Stimulated activated CD4-positive, alpha-beta T cell treated with anti-CD3 and anti-CD28 coated beads, TNF-alpha, amount 100 ng/mL, for 48 hours (primary cell): ENCODE measurements around the gene LSM14A.
"Not testable (repeated sequence)": the region's sequence is repeated elsewhere in the genome, so short reads cannot be mapped to it uniquely, and the experiment has no call there.

Source experiments
- DNase-seq, 3 donors: peaks; one replicate each; pipeline ENCODE4 v3.0.0-alpha.2; 2020; ENCODE audit warnings: low read depth in 3 of 3

Gene LSM14A

DNA sequence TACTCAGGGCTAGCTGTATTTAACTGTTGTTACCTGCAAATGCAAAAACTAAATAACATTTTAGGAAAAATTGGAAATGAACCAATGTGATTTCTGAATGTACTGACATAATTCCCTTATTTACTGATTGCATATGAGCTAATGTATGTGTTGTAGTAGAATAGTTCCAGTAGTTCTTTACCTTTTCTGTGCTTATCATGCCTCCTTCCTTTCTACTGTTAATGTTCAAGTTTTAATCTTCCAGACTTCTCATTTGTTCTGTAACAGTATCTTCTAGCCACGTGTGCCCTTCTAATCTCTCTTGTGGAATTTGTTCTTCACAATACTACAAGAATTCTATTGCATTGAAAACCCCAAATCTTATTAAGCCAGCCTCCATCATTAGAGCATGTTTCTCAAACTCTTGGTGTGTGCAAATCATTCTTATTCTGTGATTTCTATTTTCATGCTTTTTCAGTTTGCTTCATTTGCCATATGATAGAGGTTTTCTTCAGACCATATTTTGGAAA, 17.7 kb downstream of the LSM14A start:
- no peak for DNase-seq

DNA sequence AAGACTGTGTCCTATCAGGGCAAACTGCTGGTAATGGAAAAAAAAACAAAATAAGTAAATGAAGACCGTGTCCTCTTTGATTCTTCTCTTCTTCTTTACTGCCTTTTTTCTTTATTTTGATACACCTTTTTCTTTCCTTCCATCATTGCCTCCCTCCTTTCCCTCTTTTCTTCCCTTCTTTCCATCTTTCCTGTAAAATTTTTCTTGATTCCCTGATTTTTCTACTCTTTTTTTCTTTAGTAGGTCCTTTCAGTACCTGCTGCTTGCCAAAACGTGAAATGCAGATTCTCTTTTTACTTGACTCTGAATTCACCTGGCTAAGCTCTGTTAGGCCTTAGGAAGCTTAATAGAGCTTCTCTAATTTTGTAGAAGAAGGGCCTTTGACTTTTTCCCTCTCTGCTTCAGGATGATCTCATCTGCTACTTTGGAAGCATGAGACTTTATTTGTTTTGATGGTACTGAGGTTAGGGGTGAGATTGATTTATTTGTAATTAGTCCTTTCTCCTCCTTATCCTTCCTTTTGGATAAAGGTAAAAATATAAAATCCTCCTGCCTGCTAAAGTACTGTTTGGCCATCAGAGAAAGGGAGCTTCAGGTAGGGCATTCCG, 19.2 kb downstream of the LSM14A start:
- no peak for DNase-seq

DNA sequence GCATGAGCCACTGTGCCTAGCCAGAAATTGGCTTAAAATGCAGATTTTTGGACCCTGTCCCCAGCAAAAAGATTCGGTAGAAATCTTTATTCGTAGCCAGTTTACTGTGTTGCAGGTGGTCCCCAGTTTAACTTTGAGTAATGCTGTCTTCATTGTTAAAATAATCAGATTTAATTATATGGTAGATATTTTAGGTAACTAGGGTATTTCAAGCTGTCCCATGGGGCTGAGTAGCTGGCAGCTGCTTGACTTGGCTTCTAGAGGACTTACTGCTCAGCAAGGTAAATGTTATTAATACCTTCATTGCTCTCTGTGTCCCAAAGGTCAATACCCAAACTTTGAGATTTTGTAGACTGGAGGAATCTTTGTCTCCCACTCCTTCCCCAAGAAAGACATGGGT, 21.1 kb downstream of the LSM14A start:
- DNase-seq, result no peak

DNA sequence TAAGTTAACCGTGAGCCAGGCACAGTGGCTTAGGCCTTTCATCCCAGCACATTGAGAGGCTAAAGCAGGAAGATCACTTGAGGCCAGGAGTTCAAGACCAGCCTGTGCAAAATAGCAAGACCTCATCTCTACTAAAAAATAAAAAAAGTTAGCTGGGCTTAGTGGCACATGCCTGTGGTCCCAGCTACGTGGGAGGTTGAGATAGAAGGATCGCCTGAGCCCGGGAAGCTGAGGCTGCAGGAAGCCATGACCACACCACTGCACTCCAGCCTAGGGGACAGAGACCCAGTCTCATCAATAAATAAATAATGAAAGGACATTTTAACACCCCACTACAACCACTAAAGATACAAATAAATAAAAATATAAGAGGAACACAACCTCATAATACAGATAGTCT, 21.6 kb downstream of the LSM14A start:
- DNase-seq, result no peak

DNA sequence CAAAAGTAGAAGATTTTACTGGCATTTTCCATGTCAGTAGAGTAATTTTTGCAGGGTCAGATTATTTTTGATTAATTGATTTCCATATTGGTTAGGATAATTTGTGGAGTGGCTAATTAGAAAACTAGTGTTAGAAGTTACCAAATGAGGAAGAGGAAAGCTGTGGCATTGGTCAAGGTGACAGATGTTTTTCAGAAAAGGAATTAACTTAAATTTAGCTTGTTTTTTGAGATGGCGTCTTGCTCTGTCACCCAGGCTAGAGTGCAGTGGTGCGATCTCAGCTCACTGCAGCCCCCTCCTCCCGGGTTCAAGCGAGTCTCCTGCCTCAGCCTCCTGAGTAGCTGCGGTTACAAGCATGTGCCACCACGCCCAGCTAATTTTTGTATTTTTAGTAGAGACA, 28.8 kb downstream of the LSM14A start:
- no peak for DNase-seq

DNA sequence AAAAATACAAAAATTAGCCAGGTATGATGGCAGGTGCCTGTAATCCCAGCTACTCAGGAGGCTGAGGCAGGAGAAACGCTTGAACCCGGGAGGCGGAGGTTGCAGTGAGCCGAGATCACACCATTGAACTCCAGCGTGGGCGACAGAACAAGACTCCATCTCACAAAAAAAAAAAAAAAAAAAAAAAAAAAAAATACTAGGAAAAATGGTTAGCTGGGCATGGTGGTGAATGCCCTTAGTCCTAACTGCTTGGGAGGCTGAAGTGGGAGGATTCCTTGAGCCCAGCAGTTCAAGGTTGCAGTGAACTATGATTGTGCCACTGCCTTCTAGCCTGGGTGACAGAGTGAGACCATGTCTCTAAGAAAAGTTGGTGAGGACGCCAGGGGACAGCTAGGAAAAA, 33.0 kb downstream of the LSM14A start:
- not testable (repeated sequence) for DNase-seq

DNA sequence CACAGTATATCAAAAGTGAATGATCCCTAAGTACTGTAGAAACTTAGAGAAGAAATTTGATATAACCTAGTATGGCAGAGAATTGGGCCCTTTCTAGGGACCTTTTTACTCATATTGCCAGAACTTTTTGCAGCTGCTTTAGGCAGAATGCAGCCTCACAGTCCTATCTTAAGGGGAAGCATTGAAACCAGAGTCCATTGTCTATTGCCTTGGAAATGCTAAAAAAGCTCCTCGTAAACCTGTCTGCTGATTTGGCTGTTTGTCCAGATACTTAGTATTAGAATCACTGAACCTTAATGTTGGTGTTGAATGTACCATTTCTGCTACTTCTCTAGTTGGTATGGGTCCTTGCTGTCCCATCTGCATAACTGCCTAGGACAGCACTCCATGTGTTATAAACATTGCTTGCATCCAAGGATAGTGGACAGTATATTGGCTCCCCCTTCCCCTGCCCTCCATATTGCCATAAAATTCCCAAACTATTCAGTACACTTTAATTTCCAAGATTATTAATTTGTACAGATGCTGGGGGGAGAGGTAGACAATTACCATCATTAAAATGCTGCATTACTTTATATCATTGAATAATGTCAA, 36.1 kb downstream of the LSM14A start:
- DNase-seq, result no peak

DNA sequence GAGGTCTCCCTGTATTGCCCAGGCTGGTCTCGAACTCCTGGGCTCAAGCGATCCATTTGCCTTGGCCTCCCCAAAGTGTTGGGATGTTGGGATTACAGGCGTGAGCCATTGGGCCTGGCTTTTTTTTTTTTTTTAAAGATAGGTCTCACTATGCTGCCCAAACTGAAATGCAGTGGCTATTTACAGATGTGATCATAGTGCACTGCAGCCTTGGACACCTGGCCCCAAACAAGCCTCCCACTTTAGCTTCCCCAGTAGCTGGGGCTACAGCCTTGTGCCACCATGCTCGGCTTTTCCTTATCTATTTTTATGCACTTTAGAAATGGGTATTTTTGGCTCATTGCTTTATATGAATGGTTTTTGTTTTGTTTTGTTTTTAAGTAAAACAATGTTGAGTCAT, 37.4 kb downstream of the LSM14A start:
- no peak for DNase-seq

DNA sequence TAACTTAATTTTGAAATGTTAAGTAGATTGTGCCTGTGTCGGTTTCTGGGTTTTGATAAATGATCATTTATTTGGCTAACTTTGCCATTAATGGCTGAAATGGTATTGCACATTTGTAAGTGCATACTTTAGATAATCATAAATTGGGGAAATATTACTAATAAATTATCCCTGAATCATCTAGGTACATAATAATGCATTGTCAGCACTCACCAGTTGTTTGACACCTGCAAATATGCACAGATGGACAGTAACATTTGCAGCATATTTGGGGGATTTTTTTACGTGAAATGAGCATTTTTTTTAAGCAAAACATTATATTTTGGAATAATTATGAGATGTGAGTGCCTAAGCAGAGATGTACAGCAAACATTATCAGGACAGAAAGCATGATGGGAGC, 41.0 kb downstream of the LSM14A start:
- DNase-seq, result no peak

DNA sequence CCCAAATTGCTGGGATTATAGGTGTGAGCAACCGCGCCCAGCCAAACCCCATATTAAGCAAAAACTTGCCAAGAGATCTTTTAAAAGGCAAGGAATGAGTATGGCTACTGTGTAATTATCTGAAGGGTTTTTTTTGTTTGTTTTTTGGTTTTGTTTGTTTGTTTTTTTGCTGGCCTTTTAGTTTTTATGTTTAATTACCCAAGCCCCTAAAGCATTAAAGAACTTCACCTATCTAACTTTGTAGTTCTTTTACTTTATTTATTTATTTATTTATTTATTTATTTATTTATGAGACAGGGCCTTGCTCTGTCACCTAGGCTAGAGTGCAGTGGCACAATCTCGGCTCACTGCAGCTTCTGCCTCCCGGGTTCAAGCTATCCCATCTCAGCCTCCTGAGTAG, 41.7 kb downstream of the LSM14A start:
- DNase-seq, result no peak

DNA sequence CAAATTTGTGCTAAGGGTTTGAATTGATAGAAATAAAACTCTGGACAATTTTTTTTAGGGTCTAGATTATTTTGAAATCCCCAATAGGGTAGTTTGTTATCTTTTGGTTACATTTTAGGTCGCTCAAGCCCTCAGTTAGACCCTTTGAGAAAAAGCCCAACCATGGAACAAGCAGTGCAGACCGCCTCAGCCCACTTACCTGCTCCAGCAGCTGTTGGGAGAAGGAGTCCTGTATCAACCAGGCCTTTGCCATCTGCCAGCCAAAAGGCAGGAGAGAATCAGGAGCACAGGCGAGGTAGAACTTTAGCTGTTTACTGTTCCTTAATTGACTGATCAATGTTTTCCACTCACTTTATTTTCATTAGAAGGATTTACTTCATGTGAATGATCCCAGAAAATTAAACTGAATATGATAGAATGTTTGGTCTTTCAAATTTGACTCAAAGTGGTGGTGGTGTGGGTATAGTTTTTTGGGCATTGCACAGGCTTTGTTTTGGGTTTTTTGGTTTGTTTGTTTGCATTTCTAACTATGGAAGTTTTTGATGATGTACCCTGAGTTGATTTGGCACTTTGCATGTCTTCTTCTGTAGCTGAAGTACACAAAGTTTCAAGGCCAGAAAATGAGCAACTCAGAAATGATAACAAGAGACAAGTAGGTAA, 42.8 kb downstream of the LSM14A start:
- DNase-seq, result no peak

DNA sequence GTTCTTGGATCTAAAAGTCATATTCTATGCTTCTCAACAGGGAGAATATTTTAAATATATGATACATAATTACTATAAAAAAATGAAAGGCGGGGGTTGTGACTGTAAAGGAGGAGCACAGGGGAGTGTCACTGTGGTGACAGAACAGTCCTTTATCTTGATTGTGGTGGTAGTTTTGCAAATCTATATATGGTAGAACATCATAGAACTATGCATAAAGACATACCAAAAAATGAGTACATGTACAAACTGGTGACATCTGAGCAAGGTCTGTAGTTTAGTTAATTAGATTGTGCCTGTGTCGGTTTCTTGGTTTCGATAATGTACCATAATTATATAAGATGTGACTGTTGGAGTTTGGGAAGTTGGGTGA, 43.3 kb downstream of the LSM14A start:
- no peak for DNase-seq

DNA sequence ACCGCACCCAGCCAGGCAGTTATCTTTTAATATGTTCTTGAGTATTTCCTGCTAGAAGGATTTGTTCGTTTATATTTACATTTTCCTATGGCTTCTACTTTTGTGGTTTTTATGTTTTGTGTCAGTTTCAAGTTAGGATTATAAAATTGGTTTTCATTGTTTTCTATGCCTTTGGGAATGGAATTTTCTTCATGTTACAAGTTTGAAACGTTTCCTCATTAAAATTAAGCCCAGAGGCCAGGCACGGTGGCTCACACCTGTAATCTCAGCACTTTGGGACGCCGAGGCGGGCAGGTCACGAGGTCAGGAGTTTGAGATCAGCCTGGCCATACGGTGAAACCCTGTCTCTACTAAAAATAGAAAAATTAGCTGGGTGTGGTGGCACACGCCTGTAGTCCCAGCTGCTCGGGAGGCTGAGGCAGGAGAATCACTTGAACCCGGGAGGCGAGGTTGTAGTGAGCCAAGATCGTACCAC, 44.5 kb downstream of the LSM14A start:
- not testable (repeated sequence) for DNase-seq

DNA sequence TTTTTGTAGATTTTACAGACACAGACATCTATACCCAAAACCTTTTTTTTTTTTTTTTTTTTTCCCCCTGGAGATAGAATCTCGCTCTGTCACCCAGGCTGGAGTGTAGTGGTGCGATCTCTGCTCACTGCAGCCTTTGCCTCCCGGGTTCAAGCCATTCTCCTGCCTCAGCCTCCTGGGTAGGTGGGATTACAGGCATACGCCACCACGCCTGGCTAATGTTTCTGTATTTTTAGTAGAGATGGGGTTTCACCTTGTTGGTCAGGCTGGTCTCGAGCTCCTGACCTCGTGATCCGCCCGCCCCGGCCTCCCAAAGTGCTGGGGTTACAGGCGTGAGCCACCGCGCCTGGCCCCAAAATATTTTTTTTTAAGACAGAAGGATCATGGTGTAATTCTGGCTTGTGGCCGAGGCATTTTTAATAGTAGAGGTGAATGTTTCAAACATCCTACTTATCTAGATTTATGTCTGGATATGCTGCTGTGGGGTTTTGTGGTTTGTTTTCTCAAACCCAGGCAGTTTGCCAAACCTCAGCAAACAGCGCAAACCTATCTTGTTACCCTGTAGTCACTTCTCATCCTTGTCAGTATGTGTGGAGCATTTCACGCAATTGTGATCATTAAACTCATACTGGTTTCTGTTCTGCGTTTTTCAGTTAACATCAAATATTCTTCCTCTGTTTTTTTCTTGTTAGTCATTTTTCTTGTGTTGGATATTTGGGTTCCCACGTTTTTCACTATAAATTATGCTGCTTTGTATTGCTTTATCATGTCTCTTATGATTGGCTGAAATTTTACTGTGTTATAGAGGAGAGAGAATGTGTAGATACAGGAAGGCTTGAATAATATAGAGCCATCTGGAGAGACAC, 45.9 kb downstream of the LSM14A start:
- peak; percentile 27 to 50 (median 47) for DNase-seq

DNA sequence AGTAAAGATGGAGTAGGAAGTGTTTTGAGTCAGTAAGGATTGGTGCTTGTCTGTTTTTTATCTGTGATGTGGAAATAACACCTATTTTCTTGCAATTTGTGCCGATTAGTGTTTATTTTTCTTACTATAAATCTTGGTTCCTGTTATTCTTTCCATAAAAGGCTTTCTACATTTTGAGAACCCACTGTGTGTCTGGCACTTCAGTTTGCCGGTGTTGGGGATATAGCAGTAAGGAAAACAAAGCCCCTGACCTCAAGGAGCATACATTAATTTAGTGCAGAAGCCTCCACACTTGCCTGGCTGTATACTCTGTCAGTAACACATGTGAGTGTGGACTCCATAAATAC, 46.5 kb downstream of the LSM14A start:
- DNase-seq, result no peak

DNA sequence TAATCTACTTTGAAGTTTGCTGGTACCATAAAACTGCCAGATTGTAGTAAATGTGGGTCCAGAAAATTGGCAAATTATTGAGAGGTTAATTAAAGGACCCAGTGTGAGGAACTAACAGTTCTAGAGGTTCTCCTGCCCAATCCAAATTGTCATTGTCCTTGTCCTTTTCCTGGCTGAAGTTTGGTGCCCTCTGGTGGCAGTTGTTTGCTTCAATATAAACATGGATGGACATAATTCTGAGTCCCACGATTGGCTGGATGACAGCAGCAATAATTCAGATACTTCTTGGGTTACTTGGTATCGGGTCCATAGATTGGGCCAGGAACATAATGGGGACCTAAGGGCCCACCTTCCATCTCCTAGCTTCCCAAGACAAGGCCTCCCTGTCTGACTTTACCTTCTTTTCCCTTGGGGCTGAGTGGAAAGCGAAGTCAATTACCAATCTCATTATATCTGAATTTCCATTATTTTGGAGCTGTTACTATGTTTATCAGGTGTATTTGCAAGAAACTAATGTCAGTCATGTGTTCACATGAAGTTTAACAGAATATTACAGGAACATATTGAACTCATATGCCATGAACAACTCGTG, 48.3 kb downstream of the LSM14A start:
- peak; percentile 14 to 73 (median 45) for DNase-seq

DNA sequence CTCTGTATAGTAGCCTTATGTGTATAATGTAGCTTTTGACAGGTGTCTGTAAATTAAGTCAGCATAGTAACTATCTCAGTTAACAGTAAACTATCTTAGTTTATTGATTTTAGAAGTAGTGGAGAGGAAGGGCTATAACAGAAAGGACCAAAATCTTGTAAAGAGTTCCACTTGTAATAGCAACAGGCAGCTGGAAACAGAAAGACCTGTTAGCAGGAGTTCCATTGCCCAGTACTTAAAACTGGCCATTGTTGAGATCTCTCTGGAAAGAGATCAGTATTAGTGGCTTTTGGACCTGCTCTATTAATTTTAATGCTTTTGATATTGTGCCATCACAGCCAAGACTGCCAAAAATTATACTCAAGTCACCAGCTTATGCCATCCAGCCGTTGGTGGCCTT, 50.1 kb downstream of the LSM14A start:
- DNase-seq, result no peak

DNA sequence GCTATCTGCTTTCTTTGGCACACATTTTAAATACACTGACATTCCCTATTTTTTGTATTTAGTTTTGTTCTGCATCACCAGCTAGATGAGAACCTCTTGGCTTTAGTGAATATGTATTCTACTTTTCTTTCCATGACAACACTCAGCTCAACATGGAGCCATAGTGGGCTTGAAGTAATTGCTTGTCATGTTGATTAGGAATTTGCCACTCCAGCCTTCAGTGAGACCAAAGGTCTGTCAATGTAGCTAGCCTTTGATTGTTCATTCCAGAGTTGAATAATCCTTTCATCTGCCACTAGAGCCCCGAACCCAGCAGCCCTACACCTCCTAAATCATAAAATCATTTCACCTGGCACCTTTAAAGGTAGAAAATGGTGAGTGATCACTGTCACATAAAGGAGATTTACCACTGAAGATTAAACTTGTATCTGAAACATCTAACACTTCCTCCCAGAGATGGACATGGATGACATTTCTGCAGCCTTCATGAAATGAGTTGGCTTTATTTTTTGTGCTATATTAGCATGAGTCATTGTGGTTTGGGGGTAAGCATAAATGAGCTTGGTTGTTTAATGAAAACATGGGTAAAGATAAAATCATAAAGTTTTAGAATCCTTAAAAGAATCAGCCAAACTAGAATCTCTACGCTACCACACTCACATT, 52.8 kb downstream of the LSM14A start:
- DNase-seq, result no peak

DNA sequence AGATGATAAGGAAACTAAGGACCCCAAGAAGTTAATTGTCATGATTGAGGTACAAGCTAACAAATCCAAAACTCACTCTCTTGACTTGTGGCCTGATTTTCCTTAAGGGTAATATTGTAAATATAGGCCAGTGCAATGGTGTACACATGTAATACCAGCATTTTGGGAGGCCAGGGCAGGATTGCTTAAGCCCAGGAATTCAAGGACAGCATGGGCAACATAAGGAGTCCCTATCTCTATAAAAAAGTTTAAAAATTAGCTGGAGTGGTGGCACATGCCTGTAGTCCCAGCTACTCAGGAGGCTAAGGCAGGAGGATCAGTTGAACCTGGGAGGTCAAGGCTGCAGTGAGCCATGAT, 53.3 kb downstream of the LSM14A start:
- no peak for DNase-seq

DNA sequence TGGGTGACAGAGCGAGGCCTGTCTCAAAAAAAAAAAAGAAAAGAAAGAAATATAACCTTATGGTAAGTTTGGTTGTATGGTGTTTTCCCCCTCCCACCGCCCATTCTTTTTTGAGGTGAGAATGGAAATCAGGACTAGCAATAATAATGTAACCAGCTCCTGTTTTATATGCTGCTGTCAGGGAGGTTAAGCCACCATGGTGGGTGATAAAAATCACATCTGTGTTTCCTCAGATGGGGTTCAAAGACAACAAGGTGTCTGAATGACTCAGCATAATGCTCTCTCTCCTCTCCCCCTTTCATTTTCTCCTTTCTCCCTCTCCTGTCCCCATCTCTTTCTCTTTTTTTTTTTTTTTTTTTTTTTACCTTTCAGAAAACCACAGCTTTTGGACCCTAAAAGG, 53.7 kb downstream of the LSM14A start:
- DNase-seq, result no peak

DNA sequence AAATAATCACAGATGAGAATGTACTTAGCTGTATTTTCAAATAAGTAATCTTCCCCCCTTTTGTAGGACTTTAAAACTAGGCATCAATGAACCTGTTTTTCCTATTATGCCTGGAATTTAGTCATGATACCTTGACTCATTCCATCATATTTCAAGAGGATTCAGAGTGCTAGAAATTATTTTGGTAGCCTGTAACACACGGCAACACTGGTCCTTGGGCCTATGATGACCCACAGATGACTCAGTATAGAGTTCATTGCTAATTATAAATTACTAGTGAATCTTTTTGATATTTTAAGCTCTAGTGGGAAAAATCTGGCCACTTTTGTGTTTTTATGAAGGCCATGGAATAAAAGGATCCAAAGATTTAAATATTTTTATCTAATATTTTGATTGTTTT, 56.0 kb downstream of the LSM14A start:
- DNase-seq, result no peak

DNA sequence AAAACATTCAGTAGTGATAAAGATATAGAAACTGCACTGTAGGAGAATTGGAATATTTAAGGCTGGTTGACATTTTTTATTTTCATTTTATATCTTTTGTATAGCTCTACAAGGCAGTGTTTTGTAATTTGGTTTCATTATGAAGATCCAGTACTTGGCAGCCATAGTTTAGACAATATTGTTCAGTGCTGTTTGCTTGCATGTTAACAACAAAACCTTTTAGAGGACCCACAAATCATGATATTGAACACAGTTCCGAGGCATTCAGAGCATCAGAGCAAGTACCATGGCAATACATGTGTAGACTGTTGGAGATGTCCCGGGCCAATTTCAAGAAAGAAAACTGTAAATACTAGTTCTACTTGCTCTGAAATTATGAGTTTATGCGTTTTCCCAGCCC, 56.5 kb downstream of the LSM14A start:
- no peak for DNase-seq
